ENCODE data around the gene INSYN2B.

DNA sequence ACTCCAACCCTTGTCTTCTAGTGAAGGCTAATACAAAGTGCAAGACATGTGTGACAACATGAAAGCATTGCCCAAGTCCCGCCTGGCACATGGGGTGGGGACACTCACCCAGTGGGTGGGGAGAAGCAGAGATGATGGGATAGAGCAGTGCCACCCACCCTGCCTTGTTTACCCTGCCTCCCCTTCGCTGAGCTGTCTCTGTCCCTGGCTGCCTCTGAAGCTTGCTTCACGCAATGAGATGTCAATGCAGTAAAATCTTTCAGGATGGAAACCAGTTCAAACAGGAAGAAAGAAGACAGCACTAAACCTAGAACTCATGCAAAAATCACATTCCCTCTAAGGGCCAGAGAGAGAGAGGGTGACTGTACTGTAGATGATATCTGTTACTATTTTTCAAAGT lies 148.0 kb downstream of the INSYN2B start:
- TF ChIP-seq, protein P1, sequence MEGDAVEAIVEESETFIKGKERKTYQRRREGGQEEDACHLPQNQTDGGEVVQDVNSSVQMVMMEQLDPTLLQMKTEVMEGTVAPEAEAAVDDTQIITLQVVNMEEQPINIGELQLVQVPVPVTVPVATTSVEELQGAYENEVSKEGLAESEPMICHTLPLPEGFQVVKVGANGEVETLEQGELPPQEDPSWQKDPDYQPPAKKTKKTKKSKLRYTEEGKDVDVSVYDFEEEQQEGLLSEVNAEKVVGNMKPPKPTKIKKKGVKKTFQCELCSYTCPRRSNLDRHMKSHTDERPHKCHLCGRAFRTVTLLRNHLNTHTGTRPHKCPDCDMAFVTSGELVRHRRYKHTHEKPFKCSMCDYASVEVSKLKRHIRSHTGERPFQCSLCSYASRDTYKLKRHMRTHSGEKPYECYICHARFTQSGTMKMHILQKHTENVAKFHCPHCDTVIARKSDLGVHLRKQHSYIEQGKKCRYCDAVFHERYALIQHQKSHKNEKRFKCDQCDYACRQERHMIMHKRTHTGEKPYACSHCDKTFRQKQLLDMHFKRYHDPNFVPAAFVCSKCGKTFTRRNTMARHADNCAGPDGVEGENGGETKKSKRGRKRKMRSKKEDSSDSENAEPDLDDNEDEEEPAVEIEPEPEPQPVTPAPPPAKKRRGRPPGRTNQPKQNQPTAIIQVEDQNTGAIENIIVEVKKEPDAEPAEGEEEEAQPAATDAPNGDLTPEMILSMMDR (IDR thresholded peaks at IDR 0.05) = no peak
- TF ChIP-seq POLR2A (IDR thresholded peaks at IDR 0.05) (no peak), EP300 (IDR thresholded peaks at IDR 0.05) (no peak)
